H9 (cell line): Measurements from ENCODE around the gene TFDP1. TPM values are rescaled to one million over a fixed set of nuclear protein-coding genes. Genes with fewer than 3 reads are reported as not detected.

ENCODE experiments used
- DNase-seq: peaks from one replicate; pipeline ENCODE4 v3.0.0-alpha.2; 2017
- H2AFZ ChIP-seq: one replicate; pipeline ENCODE4 v1.6.1; 2013; ENCODE audit warnings: mild to moderate bottlenecking, low read length, control low read depth, moderate library complexity
- H2AK5ac ChIP-seq: 2 replicates; pipeline ENCODE4 v1.6.1; 2013; ENCODE audit warnings: low read length, control low read depth, mixed read lengths; ENCODE audit not compliant: insufficient read length
- H2BK120ac ChIP-seq: one replicate; pipeline ENCODE4 v1.6.1; 2013; ENCODE audit warnings: low read depth, mild to moderate bottlenecking, low read length, control low read depth, inconsistent platforms; ENCODE audit not compliant: poor library complexity, severe bottlenecking
- H2BK12ac ChIP-seq: 2 replicates; pipeline ENCODE4 v1.6.1; 2013; ENCODE audit warnings: low read length, control low read depth, mixed read lengths, low read depth; ENCODE audit not compliant: insufficient read length
- H2BK15ac ChIP-seq: 2 replicates; pipeline ENCODE4 v1.6.1; 2013; ENCODE audit warnings: low read depth, low read length, control low read depth
- H2BK20ac ChIP-seq: one replicate; pipeline ENCODE4 v1.6.1; 2013; ENCODE audit warnings: low read depth, mild to moderate bottlenecking, low read length, control low read depth, inconsistent platforms; ENCODE audit not compliant: poor library complexity, severe bottlenecking
- H2BK5ac ChIP-seq: 2 replicates; pipeline ENCODE4 v1.6.1; 2013; ENCODE audit warnings: low read length, control low read depth, mixed read lengths; ENCODE audit not compliant: insufficient read length
- H3K14ac ChIP-seq: 2 replicates; pipeline ENCODE4 v1.6.1; 2013; ENCODE audit warnings: low read length, control low read depth; ENCODE audit not compliant: insufficient read depth
- H3K18ac ChIP-seq: 2 replicates; pipeline ENCODE4 v1.6.1; 2013; ENCODE audit warnings: low read depth, mild to moderate bottlenecking, mixed read lengths, low read length, control low read depth; ENCODE audit not compliant: insufficient read length
- H3K23ac ChIP-seq: 2 replicates; pipeline ENCODE4 v1.6.1; 2013; ENCODE audit warnings: low read length, control low read depth, mixed read lengths, low read depth; ENCODE audit not compliant: insufficient read length
- H3K23me2 ChIP-seq: 2 replicates; pipeline ENCODE4 v1.6.1; 2013; ENCODE audit warnings: low read depth, mild to moderate bottlenecking, mixed read lengths, low read length, control low read depth; ENCODE audit not compliant: insufficient read length, poor library complexity, severe bottlenecking
- H3K27ac ChIP-seq: 2 replicates; pipeline ENCODE4 v1.5.1; 2013; ENCODE audit warnings: low read length, control low read depth, mixed read lengths, low read depth; ENCODE audit not compliant: insufficient read length
- H3K27me3 ChIP-seq: 2 replicates; pipeline ENCODE4 v1.6.1; 2013; ENCODE audit warnings: low read length, control low read depth, inconsistent platforms; ENCODE audit not compliant: insufficient read depth
- H3K4ac ChIP-seq: 2 replicates; pipeline ENCODE4 v1.6.1; 2013; ENCODE audit warnings: low read depth, mild to moderate bottlenecking, control low read depth, inconsistent platforms, low read length, moderate library complexity
- H3K4me1 ChIP-seq: 2 replicates; pipeline ENCODE4 v1.6.1; 2013; ENCODE audit warnings: low read length, control low read depth, inconsistent platforms; ENCODE audit not compliant: insufficient read depth
- H3K4me2 ChIP-seq: 2 replicates; pipeline ENCODE4 v1.6.1; 2013; ENCODE audit warnings: low read length, control low read depth, mixed read lengths; ENCODE audit not compliant: insufficient read length, insufficient read depth
- H3K56ac ChIP-seq: 2 replicates; pipeline ENCODE4 v1.6.1; 2013; ENCODE audit warnings: low read depth, mild to moderate bottlenecking, mixed read lengths, low read length, control low read depth; ENCODE audit not compliant: insufficient read length
- H3K79me1 ChIP-seq: 2 replicates; pipeline ENCODE4 v1.6.1; 2013; ENCODE audit warnings: low read depth, mild to moderate bottlenecking, moderate library complexity, low read length, control low read depth, inconsistent platforms; ENCODE audit not compliant: insufficient read depth, poor library complexity, severe bottlenecking
- H3K79me2 ChIP-seq: 2 replicates; pipeline ENCODE4 v1.6.1; 2013; ENCODE audit warnings: low read length, control low read depth, inconsistent platforms; ENCODE audit not compliant: insufficient read depth
- H3K9ac ChIP-seq: 2 replicates; pipeline ENCODE4 v1.6.1; 2013; ENCODE audit warnings: low read length, control low read depth, mixed read lengths; ENCODE audit not compliant: insufficient read length; ENCODE audit errors: extremely low read depth
- H3K9me3 ChIP-seq: one replicate; pipeline ENCODE4 v1.6.1; 2013; ENCODE audit warnings: low read depth, low read length, inconsistent platforms; ENCODE audit not compliant: control insufficient read depth
- H3T11ph ChIP-seq: one replicate; pipeline ENCODE4 v1.6.1; 2013; ENCODE audit warnings: mild to moderate bottlenecking, low read length, control low read depth, inconsistent platforms
- H4K20me1 ChIP-seq: one replicate; pipeline ENCODE4 v1.6.1; 2013; ENCODE audit not compliant: control insufficient read depth, insufficient read length, insufficient read depth
- H4K5ac ChIP-seq: 2 replicates; pipeline ENCODE4 v1.6.1; 2013; ENCODE audit warnings: low read depth, mild to moderate bottlenecking, mixed read lengths, low read length, control low read depth; ENCODE audit not compliant: insufficient read length
- H4K8ac ChIP-seq: replicated peaks from 2 replicates; pipeline ENCODE4 v1.6.1; 2013; ENCODE audit warnings: low read length, control low read depth, mixed read lengths, low read depth; ENCODE audit not compliant: insufficient read length
- H4K91ac ChIP-seq: 2 replicates; pipeline ENCODE4 v1.6.1; 2013; ENCODE audit warnings: low read depth, mild to moderate bottlenecking, moderate library complexity, mixed read lengths, low read length, control low read depth; ENCODE audit not compliant: insufficient read length
- H3K27ac Mint-ChIP-seq, 3 experiments: 2 replicates in 2 of 3; 3 replicates in 1 of 3; pipeline ENCODE4 v1.8.0; 2020 to 2021; ENCODE audit warnings: mixed read lengths in 3 of 3, mild to moderate bottlenecking in 1 of 3, moderate library complexity in 1 of 3
- H3K27me3 Mint-ChIP-seq: 2 replicates; pipeline ENCODE4 v1.8.0; 2021; ENCODE audit warnings: low read depth, mild to moderate bottlenecking, moderate library complexity, mixed read lengths
- H3K36me3 Mint-ChIP-seq, 3 experiments: 2 replicates in 2 of 3; 3 replicates in 1 of 3; pipeline ENCODE4 v1.8.0; 2020 to 2021; ENCODE audit warnings: low read depth in 3 of 3, mixed read lengths in 3 of 3; ENCODE audit not compliant: insufficient read depth in 1 of 3
- H3K4me1 Mint-ChIP-seq, 2 experiments: 2 replicates each; pipeline ENCODE4 v1.8.0; 2020; ENCODE audit warnings: mixed read lengths in 2 of 2
- H3K4me3 Mint-ChIP-seq, 2 experiments: 2 replicates in 1 of 2; 3 replicates in 1 of 2; pipeline ENCODE4 v1.8.0; 2020 to 2021; ENCODE audit warnings: mild to moderate bottlenecking in 2 of 2, mixed read lengths in 2 of 2, moderate library complexity in 1 of 2
- H3K9me3 Mint-ChIP-seq, 2 experiments: 2 replicates in 1 of 2; 3 replicates in 1 of 2; pipeline ENCODE4 v1.8.0; 2020; ENCODE audit warnings: mild to moderate bottlenecking in 2 of 2, mixed read lengths in 2 of 2, moderate library complexity in 1 of 2
- CTCF ChIP-seq: fragments of 200-600 bp; sonication (generic); conservative IDR thresholded peaks from 3 replicates; pipeline ENCODE4 v1.8.0; 2021; ENCODE audit warnings: antibody characterized with exemption, mild to moderate bottlenecking
- WGBS: extraction: QIAGEN DNeasy Blood & Tissue Kit; methylation state at CpG from one replicate; pipeline ENCODE4 v1.1.7; 2013; ENCODE audit warnings: missing lambda C conversion rate, low lambda C conversion rate, mixed read lengths; ENCODE audit not compliant: insufficient read length; ENCODE audit errors: extremely low coverage; 5-methylcytosine and 5-hydroxymethylcytosine counted together
- total RNA-seq: library from RNA; stranded (reverse); gene quantifications from 2 replicates; pipeline ENCODE4 v1.2.1, GENCODE V29; 2021

Gene TFDP1
- total RNA-seq, 1 experiment from 2014 or later = 111 TPM

DNA sequence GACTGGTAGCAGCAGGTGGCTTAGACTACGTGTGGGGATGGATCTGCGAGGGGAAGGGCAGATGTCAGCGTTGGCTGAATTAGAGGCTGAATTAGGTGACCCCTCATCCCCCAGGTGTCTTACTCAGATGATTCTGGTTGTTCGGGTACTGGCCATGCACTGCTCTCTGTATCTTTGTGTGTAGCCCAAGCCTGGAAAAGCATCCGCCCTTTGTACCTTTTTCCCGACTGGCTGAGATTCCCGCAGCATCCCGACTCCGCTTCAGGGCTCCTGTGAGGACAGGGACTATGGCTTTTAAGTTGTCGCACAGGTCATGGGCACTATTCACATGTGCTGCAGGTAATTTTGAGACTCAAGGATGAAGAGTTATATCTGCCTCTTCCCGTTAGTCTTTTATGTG lies 7.2 kb downstream of the TFDP1 start:
- WGBS = no CpG with 5 or more reads among the region's 11 CpGs
- no peaks in the 10 kb centered on the region for H3K27me3 Mint-ChIP-seq
- no peak overlapping the region for H3K4me3 Mint-ChIP-seq

More for the DNA sequence above, 7.2 kb downstream of the TFDP1 start:
- Histone ChIP-seq H3T11ph (no peak overlapping the region), H3K4ac (no peak overlapping the region), H3K9ac (no peak overlapping the region), H3K56ac (no peak overlapping the region), H3K4me2 (no peak overlapping the region), H2BK20ac (no peak overlapping the region), H3K23me2 (no peaks in the 10 kb centered on the region), H2BK5ac (no peak overlapping the region), H4K5ac (no peak overlapping the region), H2BK15ac (no peak overlapping the region), H2BK12ac (no peak overlapping the region), H3K79me2 (peaks cover 47% of the 10 kb centered on the region; the same call in 1 of the 2 replicates), H4K20me1 (no peaks in the 10 kb centered on the region), H3K27ac (no peak overlapping the region), H3K14ac (no peak overlapping the region), H2AFZ (no peak overlapping the region), H4K91ac (no peak overlapping the region), H2BK120ac (no peak overlapping the region), H3K4me1 (no peaks in the 10 kb centered on the region), H3K9me3 (no peaks in the 10 kb centered on the region), H3K23ac (no peak overlapping the region), H3K27me3 (no peaks in the 10 kb centered on the region), H4K8ac (no peak overlapping the region), H3K79me1 (peaks cover 13% of the 10 kb centered on the region), H3K18ac (no peak overlapping the region), H2AK5ac (no peak overlapping the region)
- no peak for DNase-seq
- peaks cover 52 to 69% (median 66%) of the 10 kb centered on the region in 3 experiments for H3K36me3 Mint-ChIP-seq
- H3K27ac Mint-ChIP-seq = peak overlapping the region in 2 of 3 experiments; percentile 27 to 40; a peak in 1 of 7 replicates
- peaks cover 9 to 12% of the 10 kb centered on the region in 2 experiments for H3K4me1 Mint-ChIP-seq
- no peak for TF ChIP-seq CTCF
- no peaks in the 10 kb centered on the region for H3K9me3 Mint-ChIP-seq
